Measurements from ENCODE around the gene LRP5.
"Not testable (repeated sequence)": the region's sequence is repeated elsewhere in the genome, so short reads cannot be mapped to it uniquely, and the experiment has no call there.

The LRP5 gene

GRCh38 chr11:68471360-68472340 lies 159.3 kb downstream of the LRP5 start:
- DNase-seq, result peak; percentile 61

- DNase-seq, result no peak
Observed at GRCh38 chr11:68472778-68473177, 160.4 kb downstream of the LRP5 start.

GRCh38 chr11:68473693-68474092 lies 161.3 kb downstream of the LRP5 start:
- DNase-seq, result no peak

- not testable (repeated sequence) for DNase-seq
Observed at GRCh38 chr11:68475626-68476025, 163.2 kb downstream of the LRP5 start.

- DNase-seq, result no peak
Observed at GRCh38 chr11:68479390-68479789, 167.0 kb downstream of the LRP5 start.

- DNase-seq, result no peak
Observed at GRCh38 chr11:68480193-68480592, 167.8 kb downstream of the LRP5 start.

- no peak for DNase-seq
Observed at GRCh38 chr11:68480852-68481510, 168.6 kb downstream of the LRP5 start.

GRCh38 chr11:68481579-68482240 lies 169.3 kb downstream of the LRP5 start:
- no peak for DNase-seq

- DNase-seq, result no peak
Observed at GRCh38 chr11:68488623-68489022, 176.2 kb downstream of the LRP5 start.

GRCh38 chr11:68495220-68495729 lies 182.9 kb downstream of the LRP5 start:
- DNase-seq, result no peak

GRCh38 chr11:68495872-68496271 lies 183.5 kb downstream of the LRP5 start:
- DNase-seq, result no peak

- no peak for DNase-seq
Observed at GRCh38 chr11:68497761-68498160, 185.4 kb downstream of the LRP5 start.

- DNase-seq, result no peak
Observed at GRCh38 chr11:68498321-68498720, 185.9 kb downstream of the LRP5 start.
